ENCODE results near the gene SH3RF1. TPM values are rescaled to one million over a fixed set of nuclear protein-coding genes. Genes with fewer than 3 reads are reported as not detected.

The SH3RF1 gene
- total RNA-seq, 2 donors from 2014 or later, result 7.8 to 12.4 TPM

- Histone ChIP-seq H3K27me3 (no peaks in the 10 kb centered on the region), H3K27ac (no peak overlapping the region), H3K4me1 (peaks cover 0 to 17% of the 10 kb centered on the region in 2 donors), H3K36me3 (peaks cover 11% of the 10 kb centered on the region), H3K9me3 (peaks cover 0 to 10% of the 10 kb centered on the region in 2 donors), H3K4me3 (no peak overlapping the region)
- no peak for DNase-seq (ENCODE audit: low spot score)
- no peak for TF ChIP-seq CTCF (IDR thresholded peaks at IDR 0.05)
Observed at GRCh38 chr4:169094656-169095231, 176.0 kb downstream of the SH3RF1 start.

GRCh38 chr4:169092889-169093522, 177.8 kb downstream of the SH3RF1 start:
- Histone ChIP-seq H3K36me3 (peaks cover 11% of the 10 kb centered on the region), H3K27me3 (no peaks in the 10 kb centered on the region), H3K9me3 (peaks cover 0 to 10% of the 10 kb centered on the region in 2 donors), H3K4me3 (no peak overlapping the region), H3K4me1 (peaks cover 0 to 5% of the 10 kb centered on the region in 2 donors), H3K27ac (no peak overlapping the region)
- no peak for DNase-seq (ENCODE audit: low spot score)
- no peak for TF ChIP-seq CTCF (IDR thresholded peaks at IDR 0.05)

GRCh38 chr4:169090484-169091215, 180.1 kb downstream of the SH3RF1 start:
- no peaks in the 10 kb centered on the region for H3K36me3 ChIP-seq
- peaks cover 0 to 5% of the 10 kb centered on the region in 2 donors for H3K4me1 ChIP-seq
- H3K27ac ChIP-seq, result no peak overlapping the region
- no peak for TF ChIP-seq CTCF (IDR thresholded peaks at IDR 0.05)
- no peak overlapping the region for H3K4me3 ChIP-seq
- DNase-seq (ENCODE audit: low spot score), result no peak
- no peaks in the 10 kb centered on the region for H3K27me3 ChIP-seq
- H3K9me3 ChIP-seq, result peaks cover 0 to 10% of the 10 kb centered on the region in 2 donors

GRCh38 chr4:169089004-169089403, 181.8 kb downstream of the SH3RF1 start:
- Histone ChIP-seq H3K9me3 (peaks cover 0 to 10% of the 10 kb centered on the region in 2 donors), H3K27me3 (no peaks in the 10 kb centered on the region), H3K4me3 (no peak overlapping the region), H3K27ac (no peak overlapping the region), H3K4me1 (peaks cover 0 to 5% of the 10 kb centered on the region in 2 donors), H3K36me3 (no peaks in the 10 kb centered on the region)
- no peak for DNase-seq (ENCODE audit: low spot score)
- no peak for TF ChIP-seq CTCF (IDR thresholded peaks at IDR 0.05)

GRCh38 chr4:169084954-169085353, 185.8 kb downstream of the SH3RF1 start:
- TF ChIP-seq CTCF (IDR thresholded peaks at IDR 0.05), result no peak
- Histone ChIP-seq H3K27me3 (no peaks in the 10 kb centered on the region), H3K4me1 (peaks cover 0 to 13% of the 10 kb centered on the region in 2 donors), H3K27ac (no peak overlapping the region), H3K36me3 (no peaks in the 10 kb centered on the region), H3K9me3 (no peaks in the 10 kb centered on the region), H3K4me3 (no peak overlapping the region)
- no peak for DNase-seq (ENCODE audit: low spot score)

All from right atrium auricular region (tissue), 2 donors.